SU-DHL-6 (cell line): Measurements from ENCODE around the gene SAPCD2.

ENCODE experiments used
- H2AFZ ChIP-seq: fragments of 200-600 bp; sonication (generic); 2 replicates; pipeline ENCODE4 v1.6.1; 2014; ENCODE audit warnings: low read depth, mild to moderate bottlenecking, moderate library complexity, mixed read lengths, antibody characterized with exemption, low read length; ENCODE audit not compliant: severe bottlenecking
- H3F3A ChIP-seq: fragments of 200-600 bp; shearing (Covaris generic); 2 replicates; pipeline ENCODE4 v1.6.0; 2016; ENCODE audit warnings: antibody characterized with exemption, mild to moderate bottlenecking; ENCODE audit not compliant: insufficient read depth
- H3K27ac ChIP-seq: fragments of 200-600 bp; sonication (generic); 2 replicates; pipeline ENCODE4 v1.5.1; 2016; ENCODE audit warnings: low read depth, mild to moderate bottlenecking, low read length, moderate library complexity, mixed read lengths
- H3K27me3 ChIP-seq: fragments of 200-600 bp; sonication (generic), shearing (Covaris generic); 2 replicates; pipeline ENCODE4 v1.6.0; 2014; ENCODE audit warnings: mild to moderate bottlenecking, low read length
- H3K36me3 ChIP-seq: fragments of 200-600 bp; sonication (generic); 2 replicates; pipeline ENCODE4 v1.6.1; 2014; ENCODE audit warnings: mild to moderate bottlenecking, low read length, mixed read lengths
- H3K4me2 ChIP-seq: fragments of 300-600, 200-600 bp; shearing (Covaris generic), sonication (generic); 2 replicates; pipeline ENCODE4 v1.6.0; 2014; ENCODE audit warnings: low read length, low read depth, mild to moderate bottlenecking; ENCODE audit not compliant: poor library complexity, severe bottlenecking
- H3K4me3 ChIP-seq: fragments of 200-600 bp; sonication (generic); 2 replicates; pipeline ENCODE4 v1.5.1; 2014; ENCODE audit warnings: antibody characterized with exemption, low read length, mild to moderate bottlenecking, mixed read lengths; ENCODE audit not compliant: insufficient read depth, poor library complexity, severe bottlenecking
- H3K79me2 ChIP-seq: fragments of 200-600 bp; sonication (generic); 2 replicates; pipeline ENCODE4 v1.6.1; 2014; ENCODE audit warnings: mild to moderate bottlenecking, low read length, moderate library complexity; ENCODE audit not compliant: insufficient read depth
- H3K9ac ChIP-seq: fragments of 200-600 bp; sonication (generic); 2 replicates; pipeline ENCODE4 v1.7.0; 2014; ENCODE audit warnings: mild to moderate bottlenecking, low read length
- H3K9me2 ChIP-seq: fragments of 200-600 bp; sonication (generic); replicated peaks from 2 replicates; pipeline ENCODE4 v1.6.1; 2014; ENCODE audit warnings: low read length; ENCODE audit not compliant: insufficient read depth
- H3K9me3 ChIP-seq: fragments of 200-600 bp; sonication (generic); 2 replicates; pipeline ENCODE4 v1.6.1; 2014; ENCODE audit warnings: low read length, mixed read lengths; ENCODE audit not compliant: insufficient read depth
- H4K20me1 ChIP-seq: fragments of 200-600 bp; sonication (generic); 2 replicates; pipeline ENCODE4 v1.6.1; 2014; ENCODE audit warnings: low read depth, mild to moderate bottlenecking, antibody characterized with exemption, low read length, moderate library complexity, mixed read lengths
- CTCF ChIP-seq: fragments of 200-600 bp; sonication (generic); IDR thresholded peaks from one replicate; pipeline ENCODE4 v1.5.1; 2017; ENCODE audit warnings: antibody characterized with exemption, mild to moderate bottlenecking, low read length, moderate library complexity; ENCODE audit not compliant: insufficient read depth, poor library complexity, severe bottlenecking
- EZH2phosphoT487 ChIP-seq: fragments of 200-600 bp; sonication (generic), shearing (Covaris generic); conservative IDR thresholded peaks from 2 replicates; pipeline ENCODE4 v1.6.1; 2018; ENCODE audit warnings: mild to moderate bottlenecking, antibody characterized with exemption, low read length, moderate library complexity, mixed read lengths

Gene SAPCD2

GRCh38 chr9:137014776-137015539, 55.4 kb downstream of the SAPCD2 start:
- TF ChIP-seq EZH2phosphoT487 (no peak), CTCF (no peak)
- H3F3A ChIP-seq: no peaks in the 10 kb centered on the region

GRCh38 chr9:137014166-137014565, 56.2 kb downstream of the SAPCD2 start:
- no peaks in the 10 kb centered on the region for H3K9me2 ChIP-seq
- no peaks in the 10 kb centered on the region for H3F3A ChIP-seq
- no peaks in the 10 kb centered on the region for H3K79me2 ChIP-seq
- H3K9me3 ChIP-seq: no peaks in the 10 kb centered on the region
- H3K4me2 ChIP-seq: no peak overlapping the region
- TF ChIP-seq CTCF (no peak), EZH2phosphoT487 (no peak)
- H3K9ac ChIP-seq: no peak overlapping the region
- H3K27ac ChIP-seq: no peak overlapping the region
- H3K36me3 ChIP-seq: no peaks in the 10 kb centered on the region
- H3K4me3 ChIP-seq: no peak overlapping the region
- no peaks in the 10 kb centered on the region for H4K20me1 ChIP-seq
- no peaks in the 10 kb centered on the region for H3K27me3 ChIP-seq
- no peak overlapping the region for H2AFZ ChIP-seq

More at GRCh38 chr9:137014776-137015539, 55.4 kb downstream of the SAPCD2 start:
- no peaks in the 10 kb centered on the region for H3K36me3 ChIP-seq
- no peaks in the 10 kb centered on the region for H3K27me3 ChIP-seq
- no peaks in the 10 kb centered on the region for H4K20me1 ChIP-seq
- H3K27ac ChIP-seq: no peak overlapping the region
- no peak overlapping the region for H3K4me2 ChIP-seq
- no peak overlapping the region for H2AFZ ChIP-seq
- H3K9ac ChIP-seq: no peak overlapping the region
- H3K4me3 ChIP-seq: no peak overlapping the region
- no peaks in the 10 kb centered on the region for H3K9me2 ChIP-seq
- H3K9me3 ChIP-seq: no peaks in the 10 kb centered on the region
- no peaks in the 10 kb centered on the region for H3K79me2 ChIP-seq

- no peaks in the 10 kb centered on the region for H3F3A ChIP-seq
- H3K27ac ChIP-seq: no peak overlapping the region
- TF ChIP-seq EZH2phosphoT487: no peak
- no peak for TF ChIP-seq CTCF
- H3K36me3 ChIP-seq: no peaks in the 10 kb centered on the region
- no peaks in the 10 kb centered on the region for H3K79me2 ChIP-seq
- no peak overlapping the region for H3K4me2 ChIP-seq
- no peaks in the 10 kb centered on the region for H3K9me3 ChIP-seq
- no peak overlapping the region for H3K4me3 ChIP-seq
- no peaks in the 10 kb centered on the region for H3K9me2 ChIP-seq
- H2AFZ ChIP-seq: no peak overlapping the region
- H4K20me1 ChIP-seq: no peaks in the 10 kb centered on the region
- H3K27me3 ChIP-seq: no peaks in the 10 kb centered on the region
- H3K9ac ChIP-seq: no peak overlapping the region
Measured at GRCh38 chr9:137013571-137013940, 56.8 kb downstream of the SAPCD2 start.
